ENCODE measurements around the gene RRBP1. TPM values are rescaled to one million over a fixed set of nuclear protein-coding genes. Genes with fewer than 3 reads are reported as not detected.

Gene RRBP1
- total RNA-seq, 2 experiments from 2014 or later, result 26.4 to 27.2 TPM

- H3K27ac Mint-ChIP-seq, result no peak overlapping the region
- no peaks in the 10 kb centered on the region for H3K27me3 ChIP-seq (ENCODE audit: control insufficient read depth in 1 of 2, insufficient read depth in 2 of 2, low read length in 2 of 2)
- no peaks in the 10 kb centered on the region for H3K9me3 ChIP-seq (ENCODE audit: control insufficient read depth in 1 of 2, insufficient read depth in 1 of 2, low read length in 2 of 2)
- no peak for ATAC-seq (ENCODE audit: poor library complexity)
- no peak overlapping the region for H3K4me3 Mint-ChIP-seq
- H3K4me3 ChIP-seq (ENCODE audit: low read length), result no peak overlapping the region
- TF ChIP-seq CTCF (IDR thresholded peaks at IDR 0.05), result no peak
- no peak overlapping the region for H3K27ac ChIP-seq (ENCODE audit: low read depth in 1 of 2, low read length in 2 of 2)
- H3K9me3 Mint-ChIP-seq, result no peaks in the 10 kb centered on the region
- ChIA-PET POLR2A (interaction anchor here (2.4 kb wide), 1 partner anchor 14 kb away, joined by 11 read pairs; the partner anchor contains the start of gene RRBP1), CTCF (interaction anchor here (1.3 kb wide), 1 partner anchor 15 kb away, joined by 3 read pairs; the partner anchor contains the start of gene RRBP1)
- no peaks in the 10 kb centered on the region for H3K36me3 ChIP-seq (ENCODE audit: insufficient read depth, low read length)
- H3K27me3 Mint-ChIP-seq, result no peaks in the 10 kb centered on the region
- intact Hi-C loops (cut with DNase I, micrococcal nuclease), result no loop called here
- H3K4me1 ChIP-seq (ENCODE audit: insufficient read depth, low read length), result peaks cover 19% of the 10 kb centered on the region
- no peaks in the 10 kb centered on the region for H3K36me3 Mint-ChIP-seq (ENCODE audit: low read depth)
- H3K4me1 Mint-ChIP-seq (ENCODE audit: low read depth), result peaks cover 26% of the 10 kb centered on the region
- DNase-seq, result no peak
Observed at GRCh38 chr20:17667445-17667844, 14.6 kb downstream of the RRBP1 start.

GRCh38 chr20:17666481-17666880 is 15.6 kb downstream of the RRBP1 start:
- H3K9me3 Mint-ChIP-seq, result no peaks in the 10 kb centered on the region
- TF ChIP-seq CTCF (IDR thresholded peaks at IDR 0.05), result no peak
- Histone ChIP-seq H3K27me3 (ENCODE audit: control insufficient read depth in 1 of 2, insufficient read depth in 2 of 2, low read length in 2 of 2) (no peaks in the 10 kb centered on the region), H3K36me3 (ENCODE audit: insufficient read depth, low read length) (no peaks in the 10 kb centered on the region), H3K4me3 (ENCODE audit: low read length) (no peak overlapping the region), H3K4me1 (ENCODE audit: insufficient read depth, low read length) (peaks cover 19% of the 10 kb centered on the region), H3K27ac (ENCODE audit: low read depth in 1 of 2, low read length in 2 of 2) (no peak overlapping the region), H3K9me3 (ENCODE audit: control insufficient read depth in 1 of 2, insufficient read depth in 1 of 2, low read length in 2 of 2) (no peaks in the 10 kb centered on the region)
- DNase-seq (no peak), ATAC-seq (ENCODE audit: poor library complexity) (no peak)
- H3K4me3 Mint-ChIP-seq, result no peak overlapping the region
- no peaks in the 10 kb centered on the region for H3K27me3 Mint-ChIP-seq
- H3K27ac Mint-ChIP-seq, result no peak overlapping the region
- ChIA-PET POLR2A (interaction anchor here (0.7 to 2.4 kb wide), 2 partner anchors 15 to 368 kb away, joined by 3 to 11 read pairs; partner anchors contain the start of gene RRBP1), CTCF (interaction anchor here (1.3 kb wide), 1 partner anchor 16 kb away, joined by 3 read pairs; the partner anchor contains the start of gene RRBP1)
- H3K36me3 Mint-ChIP-seq (ENCODE audit: low read depth), result no peaks in the 10 kb centered on the region
- peaks cover 26% of the 10 kb centered on the region for H3K4me1 Mint-ChIP-seq (ENCODE audit: low read depth)
- intact Hi-C loops (cut with DNase I, micrococcal nuclease), result no loop called here

GRCh38 chr20:17665756-17666155 is 16.3 kb downstream of the RRBP1 start:
- Histone ChIP-seq H3K27ac (ENCODE audit: low read depth in 1 of 2, low read length in 2 of 2) (no peak overlapping the region), H3K36me3 (ENCODE audit: insufficient read depth, low read length) (no peaks in the 10 kb centered on the region), H3K4me1 (ENCODE audit: insufficient read depth, low read length) (peaks cover 19% of the 10 kb centered on the region), H3K27me3 (ENCODE audit: control insufficient read depth in 1 of 2, insufficient read depth in 2 of 2, low read length in 2 of 2) (no peaks in the 10 kb centered on the region), H3K4me3 (ENCODE audit: low read length) (no peak overlapping the region), H3K9me3 (ENCODE audit: control insufficient read depth in 1 of 2, insufficient read depth in 1 of 2, low read length in 2 of 2) (no peaks in the 10 kb centered on the region)
- TF ChIP-seq CTCF (IDR thresholded peaks at IDR 0.05), result no peak
- no peak for DNase-seq
- no peak overlapping the region for H3K27ac Mint-ChIP-seq
- H3K4me3 Mint-ChIP-seq, result no peak overlapping the region
- H3K27me3 Mint-ChIP-seq, result no peaks in the 10 kb centered on the region
- ChIA-PET CTCF (no interaction called here), POLR2A (interaction anchor here (2.4 kb wide), 1 partner anchor 16 kb away, joined by 11 read pairs; the partner anchor contains the start of gene RRBP1)
- no peak for ATAC-seq (ENCODE audit: poor library complexity)
- H3K4me1 Mint-ChIP-seq (ENCODE audit: low read depth), result peaks cover 26% of the 10 kb centered on the region
- intact Hi-C loops (cut with DNase I, micrococcal nuclease), result no loop called here
- H3K9me3 Mint-ChIP-seq, result no peaks in the 10 kb centered on the region
- H3K36me3 Mint-ChIP-seq (ENCODE audit: low read depth), result peaks cover 4% of the 10 kb centered on the region
